PC-3 (cell line): ENCODE data around the gene AP5S1. TPM values are rescaled to one million over a fixed set of nuclear protein-coding genes. Genes with fewer than 3 reads are reported as not detected.

Experiments
- ATAC-seq: fragments of 200-7000 bp; cut with Tn5 transposase; 2 replicates; pipeline ENCODE4 v1.9.1; 2020; ENCODE audit warnings: mild to moderate bottlenecking, moderate library complexity
- BruUV-seq: library from RNA; stranded (reverse); fragments of 400-500 nt; replicated peaks from 2 replicates; lab custom pipeline; 2021; lab: Mats Ljungman, UMichigan
- CTCF ChIA-PET: fragments of 300-600 bp; sonication (Branson Sonifier 250); formaldehyde crosslinking; loops from one replicate; lab custom pipeline; 2022; ENCODE audit warnings: antibody characterized with exemption; lab: Charles Lee
- POLR2A ChIA-PET: fragments of 300-600 bp; sonication (Branson Sonifier 250); formaldehyde crosslinking; loops from one replicate; lab custom pipeline; 2022; ENCODE audit warnings: antibody characterized with exemption; ENCODE audit not compliant: unreplicated experiment; lab: Charles Lee
- DNase-seq: peaks from one replicate; pipeline ENCODE4 v3.0.0-alpha.2; 2015
- H2AFZ ChIP-seq: fragments of 300-600 bp; sonication (generic); 2 replicates; pipeline ENCODE4 v1.6.0; 2016; ENCODE audit warnings: antibody characterized with exemption, low read length
- H3F3A ChIP-seq: fragments of 300-600 bp; sonication (generic); one replicate; pipeline ENCODE4 v1.6.0; 2017; ENCODE audit warnings: antibody characterized with exemption, low read length, control low read depth, mild to moderate bottlenecking; ENCODE audit not compliant: unreplicated experiment
- H3K27ac ChIP-seq: fragments of 300-600 bp; sonication (generic); 2 replicates; pipeline ENCODE4 v1.5.1; 2016; ENCODE audit warnings: mild to moderate bottlenecking, low read length
- H3K27me3 ChIP-seq: fragments of 300-600 bp; sonication (generic); 2 replicates; pipeline ENCODE4 v1.6.1; 2016; ENCODE audit warnings: low read length, mixed read lengths
- H3K36me3 ChIP-seq: fragments of 300-600 bp; sonication (generic); 2 replicates; pipeline ENCODE4 v1.6.1; 2016; ENCODE audit warnings: low read depth, mixed run types, low read length, mixed read lengths
- H3K4me1 ChIP-seq: fragments of 300-600 bp; sonication (generic); 2 replicates; pipeline ENCODE4 v1.5.1; 2016; ENCODE audit warnings: low read length; ENCODE audit not compliant: insufficient read depth
- H3K4me2 ChIP-seq: fragments of 300-600 bp; sonication (generic); 2 replicates; pipeline ENCODE4 v1.6.0; 2016; ENCODE audit warnings: low read length
- H3K4me3 ChIP-seq: fragments of 300-600 bp; sonication (generic); 2 replicates; pipeline ENCODE4 v1.5.1; 2016; ENCODE audit warnings: mild to moderate bottlenecking, low read length, mixed read lengths
- H3K79me2 ChIP-seq: fragments of 300-600 bp; sonication (generic); 2 replicates; pipeline ENCODE4 v1.6.1; 2017; ENCODE audit warnings: low read length, mixed read lengths
- H3K9ac ChIP-seq: fragments of 300-600 bp; sonication (generic); 2 replicates; pipeline ENCODE4 v1.6.0; 2016; ENCODE audit warnings: mild to moderate bottlenecking, low read length
- H3K9me2 ChIP-seq: fragments of 300-600 bp; sonication (generic); replicated peaks from 2 replicates; pipeline ENCODE4 v1.6.1; 2016; ENCODE audit warnings: mixed run types, low read length, mixed read lengths
- H3K9me3 ChIP-seq: fragments of 300-600 bp; sonication (generic); 2 replicates; pipeline ENCODE4 v1.6.1; 2016; ENCODE audit warnings: low read length, mixed read lengths
- H4K20me1 ChIP-seq: fragments of 300-600 bp; sonication (generic); 2 replicates; pipeline ENCODE4 v1.6.1; 2016; ENCODE audit warnings: low read length, mixed read lengths
- CTCF ChIP-seq: fragments of 300-600 bp; sonication (generic); conservative IDR thresholded peaks from 2 replicates; pipeline ENCODE4 v1.5.1; 2017; ENCODE audit warnings: antibody characterized with exemption, low read depth, mild to moderate bottlenecking, low read length
- EZH2 ChIP-seq: fragments of 300-600 bp; sonication (generic); IDR thresholded peaks from one replicate; pipeline ENCODE4 v1.6.1; 2017; ENCODE audit warnings: antibody characterized with exemption, mild to moderate bottlenecking, low read length; ENCODE audit not compliant: unreplicated experiment
- EZH2phosphoT487 ChIP-seq: fragments of 300-600 bp; sonication (generic); IDR thresholded peaks from 2 replicates; pipeline ENCODE4 v1.6.1; 2018; ENCODE audit warnings: mild to moderate bottlenecking, antibody characterized with exemption, low read length, borderline replicate concordance
- intact Hi-C: fragments of 100-400 bp; cut with micrococcal nuclease; formaldehyde crosslinking; loops from 2 replicates; pipeline ENCODE4 v1.9.0; 2023
- total RNA-seq: library from RNA; depleted of rRNA; stranded (reverse); fragments of >200 nt; gene quantifications from 2 replicates; pipeline ENCODE4 v1.2.3, GENCODE V29; 2014

AP5S1 gene
- total RNA-seq, 1 experiment from 2014 or later, result 31.4 TPM

DNA sequence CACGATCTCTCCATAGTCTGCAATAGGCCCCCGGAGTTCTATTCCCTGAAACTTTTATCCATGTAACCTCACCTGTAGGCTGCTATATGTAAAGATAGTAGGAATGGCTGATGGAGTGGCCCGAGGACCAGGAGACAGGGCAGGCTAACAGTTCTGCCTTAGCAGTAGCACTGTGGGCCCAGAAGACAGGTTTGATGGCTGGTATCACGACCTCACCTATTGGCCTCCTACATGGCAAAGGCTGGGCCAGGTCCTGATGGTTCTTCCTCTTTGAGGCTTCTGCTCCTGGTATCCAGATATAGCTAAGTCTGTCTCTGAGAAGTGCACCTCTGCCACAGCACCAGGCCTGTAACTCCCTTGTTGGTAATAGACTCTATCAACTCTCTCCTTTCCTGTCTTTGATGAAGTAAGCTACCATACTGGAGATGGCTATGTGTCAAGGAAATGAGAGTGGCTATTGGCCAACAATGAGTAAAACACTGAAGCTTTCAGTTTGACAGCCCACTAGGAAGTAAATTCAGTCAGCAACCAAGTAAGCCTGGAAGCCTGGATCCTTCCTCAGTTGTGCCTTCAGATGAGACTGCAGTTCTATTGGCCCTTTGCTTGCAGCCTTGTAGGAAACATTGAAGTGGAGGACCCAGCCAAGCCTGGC is 44.8 kb upstream of the AP5S1 start:
- POLR2A ChIA-PET, result no interaction called here
- no peaks in the 10 kb centered on the region for H4K20me1 ChIP-seq
- no peak overlapping the region for H2AFZ ChIP-seq
- H3F3A ChIP-seq, result no peaks in the 10 kb centered on the region
- DNase-seq, result no peak
- CTCF ChIA-PET, result no interaction called here
- no peaks in the 10 kb centered on the region for H3K27me3 ChIP-seq
- intact Hi-C loops, result no loop called here
- no peak overlapping the region for H3K27ac ChIP-seq
- no peak overlapping the region for H3K4me3 ChIP-seq
- no peak overlapping the region for H3K9ac ChIP-seq
- TF ChIP-seq EZH2phosphoT487 (no peak), EZH2 (no peak), CTCF (no peak)
- no peaks in the 10 kb centered on the region for H3K9me2 ChIP-seq
- no peak overlapping the region for H3K4me2 ChIP-seq
- no TSS peak for BruUV-seq
- no peak for ATAC-seq
- H3K79me2 ChIP-seq, result no peaks in the 10 kb centered on the region
- H3K9me3 ChIP-seq, result no peaks in the 10 kb centered on the region
- no peaks in the 10 kb centered on the region for H3K36me3 ChIP-seq
- H3K4me1 ChIP-seq, result 0 out of 2 replicates have a peak, but pooled peaks cover under 1% of the 10 kb centered on the region

GRCh38 chr20:3777381-3777715 is 43.0 kb upstream of the AP5S1 start:
- H2AFZ ChIP-seq, result peak overlapping the region; percentile 78
- no peak for ATAC-seq
- no peaks in the 10 kb centered on the region for H3K9me3 ChIP-seq
- POLR2A ChIA-PET, result no interaction called here
- H3K36me3 ChIP-seq, result no peaks in the 10 kb centered on the region
- peaks cover 7% of the 10 kb centered on the region for H3F3A ChIP-seq
- peaks cover 5% of the 10 kb centered on the region; the same call in 1 of the 2 replicates for H3K4me1 ChIP-seq
- no peak for TF ChIP-seq EZH2
- no peak for TF ChIP-seq EZH2phosphoT487
- no peak for TF ChIP-seq CTCF
- peak overlapping the region; percentile 70 for H3K4me2 ChIP-seq
- DNase-seq, result no peak
- no peak overlapping the region for H3K9ac ChIP-seq
- intact Hi-C loops, result no loop called here
- H3K79me2 ChIP-seq, result no peaks in the 10 kb centered on the region
- H3K9me2 ChIP-seq, result no peaks in the 10 kb centered on the region
- no TSS peak for BruUV-seq
- peak overlapping the region; percentile 45; the same call in 1 of the 2 replicates for H3K4me3 ChIP-seq
- H3K27ac ChIP-seq, result no peak overlapping the region
- CTCF ChIA-PET, result no interaction called here
- no peaks in the 10 kb centered on the region for H4K20me1 ChIP-seq
- H3K27me3 ChIP-seq, result no peaks in the 10 kb centered on the region
